Fibroblast of the aortic adventitia (primary cell): ENCODE measurements around the gene TMEM121B. TPM values are rescaled to one million over a fixed set of nuclear protein-coding genes. Genes with fewer than 3 reads are reported as not detected.

ENCODE experiments used
- DNase-seq: peaks from one replicate; pipeline ENCODE4 v3.0.0-alpha.2; 2010; ENCODE audit warnings: low read depth
- H3K4me3 ChIP-seq: 2 replicates; pipeline ENCODE4 v1.5.1; 2011; ENCODE audit warnings: low read depth, mild to moderate bottlenecking, control low read depth, low read length, moderate library complexity
- CTCF ChIP-seq: IDR thresholded peaks from 2 replicates; pipeline ENCODE4 v1.5.1; 2011; ENCODE audit warnings: mild to moderate bottlenecking, low read length, control low read depth, inconsistent platforms; ENCODE audit not compliant: insufficient read depth
- total RNA-seq: library from RNA; depleted of rRNA; stranded (reverse); fragments of >200 nt; gene quantifications from 2 replicates; pipeline ENCODE4 v1.2.3, GENCODE V29; 2012; ENCODE audit warnings: low replicate concordance

TMEM121B gene
- total RNA-seq, 1 donor: 0.09 TPM

GRCh38 chr22:17079572-17079971, 41.6 kb downstream of the TMEM121B start:
- TF ChIP-seq CTCF: no peak
- DNase-seq: no peak
- no peak overlapping the region for H3K4me3 ChIP-seq

GRCh38 chr22:17077255-17077654, 43.9 kb downstream of the TMEM121B start:
- no peak overlapping the region for H3K4me3 ChIP-seq
- peak; percentile 55 for DNase-seq
- TF ChIP-seq CTCF: no peak

- H3K4me3 ChIP-seq: no peak overlapping the region
- DNase-seq: no peak
- TF ChIP-seq CTCF: no peak
Measured at GRCh38 chr22:17074648-17075002, 46.5 kb downstream of the TMEM121B start.

- no peak for TF ChIP-seq CTCF
- DNase-seq: no peak
- no peak overlapping the region for H3K4me3 ChIP-seq
Measured at GRCh38 chr22:17072877-17073276, 48.3 kb downstream of the TMEM121B start.

Other genes with a start within 250 kb of the TMEM121B start
- gene GAB4, start 113.1 kb downstream of the TMEM121B start, total RNA-seq: not detected in 2 replicates
- gene IL17RA, start 36.4 kb downstream of the TMEM121B start, total RNA-seq: 5.2 and 5.3 TPM in 2 replicates
- 19.7 and 20.3 TPM in 2 replicates for gene HDHD5, start 37.9 kb upstream of the TMEM121B start, total RNA-seq
- gene ADA2, start 98.1 kb upstream of the TMEM121B start, total RNA-seq: 3.4 and 6.7 TPM in 2 replicates
- gene CECR2, start 248.1 kb upstream of the TMEM121B start, total RNA-seq: 0.49 TPM in 1 of 2 replicates, not detected in the other